H1 (cell line): ENCODE data around the gene SLC45A1. TPM values are rescaled to one million over a fixed set of nuclear protein-coding genes. Genes with fewer than 3 reads are reported as not detected.

Experiments used
- POLR2AphosphoS5 ChIP-seq: IDR thresholded peaks from 2 replicates; pipeline ENCODE4 v1.6.1; 2011; ENCODE audit warnings: low read depth, low read length
- RNF2 ChIP-seq: fragments of 200-900, 300-1000 bp; sonication (generic); IDR thresholded peaks from 2 replicates; pipeline ENCODE4 v1.7.1; 2016; ENCODE audit warnings: borderline replicate concordance, low read depth, mild to moderate bottlenecking, antibody characterized with exemption, low read length; ENCODE audit not compliant: poor library complexity, severe bottlenecking; ENCODE audit errors: missing control alignments
- polyA plus RNA-seq, 7 experiments: library from polyadenylated mRNA; depleted of rRNA in 3 of 7; stranded (reverse) in 5 of 7; unstranded in 2 of 7; fragments of >200 nt in 5 of 7; fragments of 200-250 nt in 2 of 7; gene quantifications; 1 replicate in 5 of 7; 2 replicates in 1 of 7; 4 replicates in 1 of 7; pipeline versions ENCODE4 v1.2.1 to v1.2.3, GENCODE V29; 2011 to 2013; ENCODE audit warnings: missing spikeins in 2 of 7, mixed read lengths in 2 of 7
- total RNA-seq: library from RNA; stranded (reverse); fragmentation: NEBNext Ultra II Directional; extraction: Animal tissue kit (Norgen Biotek cat#: 25700); gene quantifications from 2 replicates; pipeline ENCODE4 v1.2.1, GENCODE V29; 2021

The SLC45A1 gene
- total and polyA plus RNA-seq, 2 of the 8 experiments (the other 6 are each of a cell fraction or from before 2014, with no cell fraction given) = 1.0 to 1.7 TPM

- TF ChIP-seq RNF2 (no peak), POLR2AphosphoS5 (no peak)
Measured at GRCh38 chr1:8312235-8313218, 5.4 kb upstream of the SLC45A1 start (continued).
